RCC 7860 (cell line): ENCODE data around the gene AK5.

Source experiments
- DNase-seq: peaks from one replicate; pipeline ENCODE4 v3.0.0-alpha.2; 2015; ENCODE audit warnings: low spot score
- FAIRE-seq: peaks from 2 replicates; lab custom pipeline; 2012; peaks lifted over from hg19 to GRCh38; lab: Jason Lieb, UNC

Gene AK5, protein sequence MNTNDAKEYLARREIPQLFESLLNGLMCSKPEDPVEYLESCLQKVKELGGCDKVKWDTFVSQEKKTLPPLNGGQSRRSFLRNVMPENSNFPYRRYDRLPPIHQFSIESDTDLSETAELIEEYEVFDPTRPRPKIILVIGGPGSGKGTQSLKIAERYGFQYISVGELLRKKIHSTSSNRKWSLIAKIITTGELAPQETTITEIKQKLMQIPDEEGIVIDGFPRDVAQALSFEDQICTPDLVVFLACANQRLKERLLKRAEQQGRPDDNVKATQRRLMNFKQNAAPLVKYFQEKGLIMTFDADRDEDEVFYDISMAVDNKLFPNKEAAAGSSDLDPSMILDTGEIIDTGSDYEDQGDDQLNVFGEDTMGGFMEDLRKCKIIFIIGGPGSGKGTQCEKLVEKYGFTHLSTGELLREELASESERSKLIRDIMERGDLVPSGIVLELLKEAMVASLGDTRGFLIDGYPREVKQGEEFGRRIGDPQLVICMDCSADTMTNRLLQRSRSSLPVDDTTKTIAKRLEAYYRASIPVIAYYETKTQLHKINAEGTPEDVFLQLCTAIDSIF

DNA sequence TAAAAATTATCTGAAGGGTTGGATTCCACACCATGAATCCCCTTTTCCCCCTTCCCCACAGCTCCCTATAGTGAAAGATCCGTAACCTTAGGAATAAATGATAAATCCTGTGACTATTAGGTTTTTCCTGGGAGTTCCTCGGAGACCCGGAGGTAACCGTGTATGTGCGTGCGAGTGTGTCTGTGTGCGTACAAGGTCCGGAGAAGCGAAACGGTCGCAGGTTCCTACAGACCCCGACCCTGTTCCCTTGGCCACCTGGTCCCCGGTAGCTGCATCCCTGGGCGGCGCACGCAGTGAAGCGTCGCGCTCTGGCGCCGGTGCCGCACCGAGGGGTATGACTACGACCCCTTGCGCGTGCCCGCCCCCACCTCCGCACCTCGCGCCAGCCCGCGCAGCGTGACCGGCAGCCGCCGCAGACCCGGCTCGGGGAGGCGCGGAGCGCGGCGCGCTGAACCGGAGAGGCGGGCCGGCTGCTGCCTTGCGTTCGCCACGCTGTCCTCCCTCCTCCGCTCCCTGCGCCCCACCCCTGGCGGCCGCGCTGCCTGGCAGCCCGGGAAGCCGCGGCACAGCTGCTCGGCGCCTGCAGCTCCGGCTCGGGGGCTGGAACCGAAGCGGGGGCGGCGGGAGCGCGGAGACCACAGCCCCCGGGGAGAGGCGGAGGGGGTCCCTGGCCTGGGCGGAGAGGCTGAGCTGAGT, at the start of gene AK5:
AK5 (plus strand) TSS at position 529 of the 696 bp plus-strand sequence. CDS start 295 bp downstream, outside the sequence.
- DNase-seq (no peak), FAIRE-seq (no peak)

DNA sequence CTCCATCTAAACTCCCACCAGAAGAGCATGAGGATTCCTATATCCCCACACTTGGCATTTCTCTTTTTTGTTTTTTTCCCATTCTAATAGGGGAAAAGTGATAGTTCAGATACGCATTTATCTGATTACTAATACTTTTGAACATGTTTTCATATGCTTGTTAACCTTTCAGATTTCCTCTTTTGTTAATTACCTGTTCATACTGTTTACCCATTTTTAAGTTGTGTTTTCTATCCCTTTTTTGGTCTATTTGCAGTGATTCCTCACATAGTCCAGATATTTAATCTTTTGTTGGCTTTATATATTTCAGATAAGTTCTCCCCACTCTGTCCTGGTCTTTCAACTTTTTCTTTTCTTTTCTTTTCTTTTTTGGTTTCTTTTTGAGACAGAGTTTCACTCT, 49.0 kb upstream of the AK5 start:
- FAIRE-seq (no peak), DNase-seq (no peak)

DNA sequence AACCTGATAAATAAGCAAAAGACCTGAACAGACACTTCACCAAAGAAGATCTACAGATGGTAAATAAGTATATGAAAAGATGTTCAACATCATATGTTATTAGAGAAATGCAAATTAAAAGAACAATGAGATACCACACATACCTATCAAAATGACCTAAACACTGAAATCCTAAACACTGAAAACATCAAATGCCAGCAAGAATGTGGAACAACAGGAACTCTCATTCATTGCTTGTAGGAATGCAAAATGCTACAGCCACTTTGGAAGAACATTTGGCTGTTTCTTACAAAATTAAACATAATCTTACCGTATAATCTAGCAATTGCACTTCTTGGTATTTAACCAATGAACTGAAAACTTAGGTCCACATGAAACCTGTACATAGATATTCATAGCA, 47.7 kb upstream of the AK5 start:
- FAIRE-seq (no peak), DNase-seq (no peak)

DNA sequence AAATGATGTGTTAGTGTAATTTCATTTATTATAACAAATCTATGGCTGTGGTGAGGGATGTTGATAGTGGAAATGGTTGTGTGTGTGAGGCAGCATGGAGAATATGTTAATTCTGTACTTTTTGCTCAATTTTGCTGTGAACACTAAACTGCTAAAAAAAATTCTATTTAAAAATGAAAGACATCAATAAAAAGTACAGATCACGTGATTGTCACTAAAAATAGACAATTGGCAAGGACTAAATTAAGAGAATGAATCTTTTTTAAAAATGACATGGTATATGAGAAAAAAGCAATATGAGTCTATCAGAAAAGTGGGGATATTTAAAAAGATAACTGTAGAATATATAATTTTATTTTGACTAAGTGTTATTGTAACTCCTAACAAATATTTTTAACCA, 46.9 kb upstream of the AK5 start:
- no peak for DNase-seq
- FAIRE-seq, result no peak

DNA sequence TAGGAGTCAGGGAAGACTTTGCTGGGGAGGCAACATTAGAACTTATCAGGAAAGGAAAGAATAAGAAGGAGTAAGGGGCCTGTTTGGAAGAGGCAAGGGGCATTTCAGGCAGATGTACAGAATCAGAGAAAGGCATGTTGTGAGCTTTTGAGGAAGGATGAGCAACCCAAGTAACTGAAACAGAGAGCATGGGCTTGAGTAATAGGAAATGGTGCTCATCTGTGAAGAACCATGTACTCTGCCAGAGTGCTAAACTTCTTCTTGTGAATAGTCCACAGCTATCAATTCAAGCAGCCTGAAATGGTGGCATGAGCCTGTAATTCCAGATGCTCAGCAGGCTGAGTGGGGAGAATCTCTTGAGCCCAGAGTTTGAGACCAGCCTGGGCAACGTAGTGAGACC, 43.4 kb upstream of the AK5 start:
- no peak for DNase-seq

DNA sequence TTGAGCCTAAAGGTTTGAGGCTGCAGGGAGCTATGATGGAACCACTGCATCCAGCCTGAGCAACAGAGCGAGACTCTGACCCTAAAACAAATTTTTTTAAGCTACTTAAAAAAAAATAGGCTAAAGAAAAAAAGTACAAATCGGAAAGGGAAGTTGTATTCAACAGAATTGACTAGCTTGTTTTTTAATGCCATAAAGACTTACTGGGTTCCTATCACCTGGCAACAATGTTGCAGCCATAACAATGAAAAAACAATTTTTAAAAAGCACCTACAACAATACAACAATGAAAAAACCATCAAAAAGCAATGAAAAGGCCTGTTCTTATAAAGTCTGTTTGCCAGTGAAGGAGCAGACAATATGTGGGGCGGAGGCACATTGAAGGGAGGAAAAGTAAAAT, 42.5 kb upstream of the AK5 start:
- no peak for DNase-seq
- no peak for FAIRE-seq

More for the DNA sequence above, 43.4 kb upstream of the AK5 start:
- no peak for FAIRE-seq

DNA sequence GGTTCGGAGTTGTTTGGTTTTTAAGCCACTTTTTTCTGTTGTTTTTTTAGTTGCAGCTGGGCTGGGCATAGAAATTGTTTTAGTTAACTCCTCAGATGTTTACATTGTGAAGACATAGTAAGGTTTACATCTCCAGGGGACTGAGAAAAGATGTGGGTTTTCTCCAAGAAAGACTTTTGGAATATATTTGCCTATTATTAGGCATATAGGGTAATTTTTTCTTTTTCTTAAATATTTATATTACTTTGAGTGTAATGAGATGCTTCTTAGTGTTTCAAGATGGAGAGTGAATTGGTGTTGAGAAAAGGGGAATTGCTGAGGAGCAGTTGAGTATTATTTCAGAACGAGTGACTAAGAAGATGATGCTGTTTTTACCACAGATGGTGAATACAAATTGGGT, 36.0 kb upstream of the AK5 start:
- no peak for FAIRE-seq
- DNase-seq, result no peak

DNA sequence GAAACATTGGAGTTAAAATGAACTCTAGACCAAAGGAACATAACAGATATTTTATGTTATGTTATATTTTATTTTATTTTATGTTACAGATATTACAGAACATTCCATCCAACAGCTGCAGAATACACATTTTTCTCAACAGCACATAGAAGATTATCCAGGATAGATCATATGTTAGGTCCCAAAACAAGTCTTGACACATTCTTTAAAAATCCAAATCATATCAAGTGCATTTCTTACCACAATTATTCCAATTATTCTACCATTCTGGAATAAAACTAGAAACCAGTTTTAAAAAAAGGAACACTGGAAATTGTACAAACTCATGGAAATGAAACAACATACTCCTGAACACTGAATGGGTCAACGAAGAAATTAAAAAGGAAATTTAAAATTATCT, 31.7 kb upstream of the AK5 start:
- FAIRE-seq, result no peak
- no peak for DNase-seq

DNA sequence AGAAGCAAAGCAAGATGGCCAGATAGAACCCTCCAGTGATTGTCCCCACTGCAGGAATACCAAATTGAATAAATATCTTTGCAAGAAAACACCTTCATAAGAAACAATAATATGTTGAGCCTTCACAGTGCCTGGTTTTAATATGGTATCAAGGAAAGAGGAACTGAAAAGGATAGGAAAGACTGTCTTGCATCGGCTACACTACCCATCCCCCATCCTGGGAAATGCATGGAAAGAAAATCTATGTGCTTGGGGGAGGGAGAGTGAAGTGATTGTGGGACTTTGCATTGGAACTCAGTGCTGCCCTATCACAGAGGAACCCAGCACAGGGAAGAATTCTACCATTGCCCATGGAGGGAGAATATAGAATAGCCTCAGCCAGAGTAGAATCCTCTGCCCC, 28.6 kb upstream of the AK5 start:
- FAIRE-seq, result no peak

DNA sequence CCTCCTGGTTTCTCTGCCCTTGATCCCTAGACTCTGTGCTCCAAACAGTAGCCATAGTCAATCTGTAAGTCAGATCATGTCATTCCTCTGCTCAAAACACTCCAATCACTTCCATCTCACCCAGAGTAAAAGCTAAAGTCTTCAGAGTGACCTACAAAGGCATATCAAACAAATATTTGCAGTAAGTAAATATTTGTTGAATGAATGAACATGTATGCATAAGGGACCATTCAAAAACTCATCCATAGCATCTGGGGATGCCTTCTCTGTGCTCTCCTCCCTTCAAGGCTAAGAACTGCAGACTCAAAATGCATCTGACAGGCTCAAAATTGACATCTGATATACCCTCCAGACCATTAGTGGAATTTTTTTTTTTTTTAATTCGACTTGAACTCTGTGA, 18.1 kb upstream of the AK5 start:
- FAIRE-seq (no peak), DNase-seq (no peak)

More for the DNA sequence above, 28.6 kb upstream of the AK5 start:
- no peak for DNase-seq

DNA sequence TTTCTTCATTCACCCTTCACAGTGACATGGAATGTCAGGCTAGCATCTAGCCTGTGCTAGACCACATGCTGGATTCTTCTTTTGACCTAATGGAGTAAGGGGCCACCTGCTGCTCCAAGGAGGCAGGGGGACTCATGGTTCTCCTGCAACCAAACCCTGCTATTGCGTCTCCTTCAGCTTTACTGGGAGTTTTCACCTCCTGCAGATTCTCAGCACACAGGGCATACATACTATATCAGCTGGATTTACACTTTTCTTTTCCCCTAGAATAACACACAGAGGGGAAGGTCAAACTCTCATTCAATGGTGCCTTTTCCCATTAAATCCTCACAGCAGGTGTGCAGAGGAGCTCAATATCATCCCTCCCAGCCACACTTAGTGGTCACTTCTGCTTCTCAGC, 16.6 kb upstream of the AK5 start:
- no peak for FAIRE-seq
- no peak for DNase-seq

DNA sequence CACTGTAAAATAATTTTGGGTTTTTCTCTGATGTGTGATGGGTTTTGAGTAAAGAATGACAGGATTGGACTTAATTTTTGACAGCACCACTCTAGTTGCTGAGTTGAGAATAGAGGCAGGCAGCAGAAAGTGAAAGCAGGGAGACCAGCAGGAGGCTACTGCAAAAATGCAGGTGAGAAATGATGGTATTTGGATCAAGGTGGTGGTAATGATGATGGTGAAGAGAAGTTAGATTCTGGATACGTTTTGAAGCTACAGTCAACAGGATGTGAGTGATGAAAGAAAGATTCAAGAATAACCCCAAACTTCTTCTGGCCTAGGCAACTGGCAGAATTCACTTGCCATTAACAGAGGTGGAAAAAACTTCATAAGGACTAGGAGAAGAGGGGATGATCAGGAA, 14.8 kb upstream of the AK5 start:
- no peak for FAIRE-seq
- no peak for DNase-seq

DNA sequence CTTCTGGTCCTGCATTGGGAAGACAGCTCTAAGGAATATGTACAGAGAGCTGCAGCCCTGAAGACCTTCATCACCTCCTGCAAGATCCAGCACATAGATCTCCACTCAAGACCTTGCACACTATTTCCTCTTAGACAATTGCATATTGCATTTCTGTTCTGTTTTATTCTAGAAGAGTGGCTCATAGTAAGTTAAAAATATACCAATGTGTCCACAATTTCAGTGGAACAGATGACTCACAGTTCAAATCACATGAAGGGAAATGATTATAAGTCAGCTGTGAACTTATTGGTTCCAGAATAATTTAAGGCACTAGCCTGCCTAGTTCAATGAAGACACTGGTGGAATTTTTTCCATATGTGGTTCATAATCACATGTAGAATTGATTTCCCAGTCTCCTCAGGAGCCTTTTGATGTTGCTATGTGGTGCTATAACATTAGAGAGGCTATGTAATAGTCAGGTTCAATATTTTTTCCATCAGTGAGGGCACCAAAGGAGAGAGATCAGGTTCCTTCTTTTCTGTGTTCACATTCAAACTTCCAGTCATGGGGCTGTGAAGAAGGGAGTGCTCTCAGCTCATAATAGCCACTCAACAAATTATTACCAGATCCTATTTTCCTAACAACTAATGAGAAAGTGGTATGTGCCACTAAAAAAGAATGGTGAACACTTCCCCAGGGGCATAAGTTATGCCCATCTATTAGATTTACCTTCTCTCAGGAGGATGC, 9.8 kb upstream of the AK5 start:
- peak; percentile 87 for FAIRE-seq
- DNase-seq, result peak; percentile 18

DNA sequence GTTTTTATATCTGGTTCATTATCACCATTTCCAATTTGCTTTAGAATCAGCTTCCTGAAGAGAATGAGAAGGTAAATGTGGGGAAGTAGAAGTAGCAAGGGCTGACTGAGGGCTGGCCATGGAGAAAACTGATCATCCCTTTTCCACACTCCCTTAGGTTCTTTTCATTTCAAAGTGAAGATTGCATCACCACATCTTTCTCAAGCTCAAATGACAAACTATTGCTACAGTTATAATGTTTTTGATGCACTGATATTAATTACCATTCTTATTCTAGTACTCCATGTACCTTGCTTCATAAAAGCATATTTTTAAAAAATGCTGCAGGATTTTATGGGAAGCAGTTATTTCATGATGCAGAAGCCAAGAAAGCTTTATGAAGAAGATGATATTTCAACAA, 7.9 kb upstream of the AK5 start:
- DNase-seq, result no peak
- no peak for FAIRE-seq

DNA sequence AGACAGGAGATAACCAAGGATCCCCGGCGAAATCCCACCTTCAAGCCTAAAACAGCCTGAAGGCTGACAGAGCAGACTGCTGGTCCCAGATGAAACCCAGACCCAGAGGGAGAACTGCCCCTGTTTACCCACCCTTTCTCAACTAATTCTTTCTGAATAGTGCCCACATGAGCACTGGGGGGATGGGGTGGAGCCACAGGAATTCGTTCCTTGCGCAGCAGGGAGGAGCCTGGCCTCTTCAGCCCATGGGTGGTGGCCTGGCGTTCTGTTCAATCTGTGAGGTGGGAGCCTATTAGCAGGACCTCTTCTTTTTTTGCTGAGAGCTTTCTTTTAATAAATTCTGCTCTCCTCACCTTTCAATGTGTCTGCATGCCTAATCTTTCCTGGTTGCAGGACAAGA, 6.6 kb upstream of the AK5 start:
- DNase-seq (no peak), FAIRE-seq (no peak)

DNA sequence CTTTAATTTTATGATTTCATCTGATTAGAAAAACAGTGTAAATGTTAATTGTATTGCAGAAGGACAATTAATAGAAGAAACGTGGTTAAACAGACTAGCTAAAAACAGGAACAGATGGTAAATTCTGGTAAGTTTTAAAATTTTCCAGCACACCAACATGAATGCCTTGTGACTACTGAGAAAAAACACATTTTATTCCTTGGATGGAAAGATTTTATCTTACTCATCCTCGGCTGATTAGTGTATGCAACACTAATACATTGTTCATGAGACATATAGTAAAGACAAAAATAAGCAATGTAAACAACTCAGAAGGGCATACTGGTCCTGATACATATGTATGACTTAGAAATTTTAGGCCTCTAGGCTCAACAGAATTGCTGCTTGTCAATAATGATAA, 4.9 kb upstream of the AK5 start:
- no peak for DNase-seq
- FAIRE-seq, result no peak

DNA sequence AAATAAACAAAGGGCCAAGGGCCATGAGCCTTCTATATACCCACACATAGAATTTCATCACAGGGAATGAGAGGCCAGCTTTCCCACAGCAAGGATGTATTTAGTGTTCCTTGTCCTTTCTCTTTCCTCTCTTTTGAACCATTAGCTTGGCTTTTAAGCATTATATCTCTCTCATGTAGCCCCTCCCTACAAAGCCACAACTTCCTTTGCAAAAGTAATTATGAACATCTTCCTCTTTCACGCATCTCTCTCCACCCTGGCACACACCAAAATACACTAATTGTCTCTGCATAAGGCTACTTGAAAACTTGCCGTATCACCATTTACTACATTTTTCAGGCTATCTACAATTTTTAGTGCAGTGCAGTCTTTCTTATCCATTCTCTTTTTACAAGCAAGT, 1.9 kb upstream of the AK5 start:
- DNase-seq (no peak), FAIRE-seq (no peak)

DNA sequence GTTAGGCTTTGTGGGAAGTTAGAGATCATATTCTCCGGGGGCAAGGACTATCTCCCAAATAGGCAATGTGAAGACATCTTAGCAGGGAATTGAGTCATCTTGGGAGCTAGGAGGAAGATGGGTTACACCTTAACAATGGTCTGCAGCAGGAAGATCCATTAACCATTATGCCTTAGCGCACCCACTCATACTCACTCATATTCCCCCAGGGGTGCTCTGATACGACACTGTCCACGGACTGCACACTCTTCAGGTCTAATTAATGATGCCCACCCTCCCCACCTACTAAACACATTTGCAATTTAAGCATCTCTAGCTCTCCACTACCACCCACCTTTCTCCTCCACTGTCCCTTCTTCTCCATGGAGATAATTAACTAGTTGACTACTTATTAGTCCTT, 857 bp upstream of the AK5 start:
- FAIRE-seq, result no peak

DNA sequence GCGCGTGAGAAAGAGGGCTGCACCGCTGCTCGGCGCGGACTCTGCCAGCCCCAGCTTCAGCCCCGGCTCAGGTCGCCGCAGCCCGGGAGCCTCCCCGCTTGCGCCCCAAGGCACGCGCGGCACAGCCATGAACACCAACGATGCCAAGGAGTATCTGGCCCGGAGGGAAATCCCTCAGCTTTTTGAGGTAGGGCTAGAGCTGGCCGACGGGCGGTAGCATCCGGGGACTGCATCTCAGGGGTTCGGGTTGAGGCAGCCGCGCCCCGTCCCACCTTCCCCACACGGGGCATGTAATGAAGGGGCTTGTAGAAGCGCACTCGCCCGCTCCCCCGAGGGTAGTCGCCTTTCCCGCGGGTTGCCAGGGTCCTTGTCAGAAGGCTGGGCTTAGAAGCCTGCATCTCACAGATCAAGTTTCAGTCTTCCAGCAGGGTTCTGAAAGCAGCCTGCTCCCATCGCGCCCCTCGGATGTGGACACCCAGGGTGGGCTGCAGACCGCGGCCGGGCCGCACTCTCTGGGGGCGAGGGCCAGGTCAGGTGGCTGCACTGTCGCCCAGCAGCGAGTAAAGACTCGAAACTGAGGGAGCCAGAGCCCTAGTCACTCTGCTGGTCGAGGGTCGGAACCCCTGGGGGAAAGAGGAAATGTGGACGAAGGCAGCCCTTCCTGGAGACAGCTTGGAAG, 507 bp downstream of the AK5 start:
- no peak for DNase-seq
- no peak for FAIRE-seq

More for the DNA sequence above, 857 bp upstream of the AK5 start:
- no peak for DNase-seq

DNA sequence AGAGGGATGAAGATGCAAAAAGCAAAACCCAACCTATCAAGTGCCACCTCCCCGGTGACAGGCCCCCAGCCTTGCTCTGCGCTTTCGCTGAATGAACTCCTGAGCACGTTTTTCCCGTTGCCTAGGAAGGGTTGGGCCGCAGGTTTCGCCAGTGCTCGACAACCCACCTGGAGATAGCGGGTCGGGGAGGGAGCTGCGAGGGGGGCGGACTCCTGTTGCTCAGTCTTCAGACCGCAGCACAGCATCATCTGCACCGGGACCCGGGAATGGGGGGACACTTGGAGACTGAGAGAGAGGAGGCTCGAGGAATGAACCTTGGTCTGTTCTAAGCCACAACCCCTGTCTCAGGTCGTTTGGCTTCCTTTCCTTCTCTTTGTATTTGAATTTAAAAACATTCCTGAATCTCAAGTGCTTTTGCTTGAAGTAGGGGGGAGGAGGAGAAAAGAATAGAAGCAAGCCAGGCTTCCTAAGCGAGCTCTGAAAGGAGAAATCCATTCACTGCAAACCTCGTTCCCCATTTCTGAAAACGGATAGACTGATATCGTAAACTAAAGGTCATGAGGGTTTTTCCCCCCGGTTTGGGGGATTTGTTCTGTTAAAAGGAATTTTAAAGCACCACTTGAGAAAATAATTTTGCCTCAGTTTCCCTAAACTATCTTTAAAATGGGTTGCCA, 1.2 kb downstream of the AK5 start:
- DNase-seq (no peak), FAIRE-seq (no peak)
